ENCODE measurements around the gene CSMD2.
"Not testable (repeated sequence)": the region's sequence is repeated elsewhere in the genome, so short reads cannot be mapped to it uniquely, and the experiment has no call there.

CSMD2 gene

DNA sequence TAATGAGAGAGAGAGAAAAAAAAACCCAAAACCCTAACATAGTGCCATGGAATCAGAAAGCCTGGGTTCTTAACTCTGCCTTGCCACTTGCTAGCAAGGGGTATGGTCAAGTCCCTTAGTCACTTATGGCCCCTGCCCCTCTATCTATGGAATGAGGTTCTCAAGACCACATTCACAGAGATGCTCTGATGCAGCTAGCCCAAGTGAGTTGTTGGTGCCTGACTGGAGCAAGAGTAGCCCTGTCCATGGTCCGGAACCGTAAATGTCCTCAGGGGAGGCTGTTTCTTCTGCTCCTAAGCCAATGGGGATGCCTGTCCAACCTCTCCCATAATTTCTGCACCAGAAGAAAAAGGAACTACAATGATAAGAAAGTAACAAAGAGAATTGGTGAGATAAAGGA is 56.8 kb downstream of the CSMD2 start:
- no peak for DNase-seq

- DNase-seq = no peak
Measured at GRCh38 chr1:34101151-34101550, 63.9 kb downstream of the CSMD2 start.

GRCh38 chr1:34100332-34100731 is 64.7 kb downstream of the CSMD2 start:
- no peak for DNase-seq

GRCh38 chr1:34092399-34092798 is 72.6 kb downstream of the CSMD2 start:
- not testable (repeated sequence) for DNase-seq

DNA sequence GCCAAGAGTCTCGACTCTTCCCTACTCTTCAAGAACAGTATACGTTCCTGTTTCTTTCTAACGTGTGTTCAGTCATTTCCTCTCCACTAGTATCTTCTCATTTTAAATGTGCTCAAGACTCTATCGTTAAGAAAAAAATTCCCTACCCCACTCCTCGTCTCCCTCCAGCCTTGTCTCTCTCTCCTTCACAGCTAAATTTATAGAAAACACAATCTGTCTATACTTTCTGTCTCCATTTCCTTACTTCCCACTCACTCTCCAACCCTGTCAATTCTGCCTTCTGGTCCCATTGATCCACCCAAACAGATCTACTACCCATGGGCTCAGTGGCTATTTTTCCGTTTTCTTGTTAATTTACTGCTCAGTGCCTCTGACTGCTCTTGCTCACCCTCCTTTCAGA is 75.3 kb downstream of the CSMD2 start:
- DNase-seq = no peak

GRCh38 chr1:34087986-34088385 is 77.0 kb downstream of the CSMD2 start:
- no peak for DNase-seq

- no peak for DNase-seq
Measured at GRCh38 chr1:34086561-34086960, 78.5 kb downstream of the CSMD2 start.

DNA sequence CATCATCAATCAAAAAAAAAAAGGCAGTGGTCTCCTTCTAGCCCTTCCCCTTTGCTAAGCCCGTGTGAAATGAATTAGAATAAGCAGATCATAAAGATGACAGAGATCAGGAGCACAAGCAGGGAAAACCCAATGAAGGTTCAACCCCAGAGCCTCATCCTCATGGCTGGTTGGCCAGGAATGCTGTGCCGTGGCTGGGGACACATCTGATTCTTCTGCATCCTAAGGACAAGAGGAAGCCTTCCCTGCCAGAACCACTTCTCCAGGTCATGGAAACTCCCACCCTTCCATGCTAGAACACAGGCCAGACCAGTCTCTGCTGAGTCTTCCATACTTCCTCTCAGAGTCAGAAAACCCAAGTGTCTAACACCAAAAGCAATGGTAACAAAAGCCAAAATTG is 81.1 kb downstream of the CSMD2 start:
- no peak for DNase-seq

DNA sequence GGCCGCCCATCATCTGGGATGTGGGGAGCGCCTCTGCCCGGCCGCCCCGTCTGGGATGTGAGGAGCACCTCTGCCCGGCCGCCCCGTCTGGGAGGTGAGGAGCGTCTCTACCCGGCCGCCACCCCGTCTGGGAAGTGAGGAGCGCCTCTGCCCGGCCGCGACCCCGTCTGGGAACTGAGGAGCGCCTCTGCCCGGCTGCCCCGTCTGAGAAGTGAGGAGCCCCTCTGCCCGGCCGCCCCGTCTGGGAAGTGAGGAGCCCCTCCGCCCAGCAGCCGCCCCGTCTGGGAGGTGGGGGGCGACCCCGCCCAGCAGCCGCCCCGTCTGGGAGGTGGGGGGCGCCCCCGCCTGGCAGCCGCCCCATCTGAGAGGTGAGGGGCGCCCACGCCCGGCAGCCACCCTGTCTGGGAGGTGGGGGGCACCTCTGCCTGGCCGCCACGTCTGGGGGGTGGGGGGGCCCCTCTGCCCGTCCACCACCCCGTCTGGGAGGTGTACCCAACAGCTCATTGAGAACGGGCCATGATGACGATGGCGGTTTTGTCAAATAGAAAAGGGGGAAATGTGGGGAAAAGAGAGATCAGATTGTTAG is 82.9 kb downstream of the CSMD2 start:
- not testable (repeated sequence) for DNase-seq

DNA sequence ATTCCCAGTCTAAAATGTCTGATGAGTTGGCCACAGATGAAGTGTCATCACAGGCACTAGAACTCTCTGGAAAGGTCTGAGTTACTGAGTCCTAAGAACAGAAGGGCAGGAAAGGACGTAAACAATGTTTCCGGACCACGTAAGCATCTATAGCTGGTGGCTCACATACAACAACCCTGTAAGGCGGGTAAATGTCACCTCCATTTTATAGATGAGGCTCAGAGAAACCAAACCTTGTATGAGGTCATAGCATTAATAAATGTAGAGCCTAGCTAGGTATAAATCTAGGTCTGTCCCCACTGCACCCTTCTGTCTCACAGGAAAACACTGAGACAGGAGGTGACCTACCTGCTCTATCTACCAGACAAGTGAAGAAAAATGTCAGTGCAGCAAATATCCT is 86.6 kb downstream of the CSMD2 start:
- no peak for DNase-seq

DNA sequence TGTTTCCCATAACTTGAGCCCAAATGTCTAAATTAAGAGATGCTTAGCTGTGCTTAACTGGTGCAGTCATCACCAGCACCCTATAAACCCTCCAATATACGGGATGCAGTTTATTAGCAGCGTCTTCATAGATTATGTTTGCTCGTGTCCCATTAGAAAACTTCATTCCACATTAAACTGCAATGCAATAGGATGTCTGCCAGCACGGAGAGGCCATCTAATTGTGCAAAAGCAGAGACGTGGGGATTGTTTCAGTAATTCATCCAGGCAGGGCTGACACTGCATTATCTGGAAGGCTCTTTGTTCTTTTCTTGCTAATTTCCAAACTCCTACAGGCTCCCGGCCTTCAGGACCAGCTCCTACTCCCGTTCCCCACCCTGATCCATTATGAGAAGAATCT is 89.5 kb downstream of the CSMD2 start:
- no peak for DNase-seq

DNA sequence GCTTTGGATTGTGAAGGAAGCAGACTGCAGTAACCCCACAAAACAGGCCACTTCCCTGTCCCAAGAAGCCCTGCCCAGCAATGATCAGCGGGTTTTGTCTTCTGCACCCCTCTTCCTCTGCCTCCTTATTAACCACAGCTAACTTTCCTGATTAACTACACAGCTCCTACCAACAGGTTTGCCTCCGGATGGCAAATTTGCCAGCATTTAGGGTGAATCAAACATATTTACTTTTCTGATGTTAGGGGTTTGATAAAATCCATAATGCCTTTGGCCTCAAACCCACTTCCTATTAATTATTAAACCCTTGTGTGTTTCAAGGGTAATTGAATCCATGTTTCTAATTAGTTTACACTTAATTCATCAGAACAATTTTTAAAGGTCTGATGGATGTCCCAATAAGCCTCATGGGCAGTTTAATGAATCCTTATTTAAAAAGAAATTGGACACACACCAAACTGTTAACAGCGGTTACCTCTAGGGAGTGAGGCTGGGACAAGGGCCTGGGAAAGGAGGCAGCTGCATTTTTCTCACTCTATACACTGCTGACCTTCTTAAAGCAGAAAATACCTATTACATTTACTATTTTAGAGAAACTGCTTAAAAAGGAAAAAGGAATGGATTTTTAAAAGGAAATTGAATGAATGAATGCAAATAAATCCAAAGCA is 91.9 kb downstream of the CSMD2 start:
- no peak for DNase-seq

DNA sequence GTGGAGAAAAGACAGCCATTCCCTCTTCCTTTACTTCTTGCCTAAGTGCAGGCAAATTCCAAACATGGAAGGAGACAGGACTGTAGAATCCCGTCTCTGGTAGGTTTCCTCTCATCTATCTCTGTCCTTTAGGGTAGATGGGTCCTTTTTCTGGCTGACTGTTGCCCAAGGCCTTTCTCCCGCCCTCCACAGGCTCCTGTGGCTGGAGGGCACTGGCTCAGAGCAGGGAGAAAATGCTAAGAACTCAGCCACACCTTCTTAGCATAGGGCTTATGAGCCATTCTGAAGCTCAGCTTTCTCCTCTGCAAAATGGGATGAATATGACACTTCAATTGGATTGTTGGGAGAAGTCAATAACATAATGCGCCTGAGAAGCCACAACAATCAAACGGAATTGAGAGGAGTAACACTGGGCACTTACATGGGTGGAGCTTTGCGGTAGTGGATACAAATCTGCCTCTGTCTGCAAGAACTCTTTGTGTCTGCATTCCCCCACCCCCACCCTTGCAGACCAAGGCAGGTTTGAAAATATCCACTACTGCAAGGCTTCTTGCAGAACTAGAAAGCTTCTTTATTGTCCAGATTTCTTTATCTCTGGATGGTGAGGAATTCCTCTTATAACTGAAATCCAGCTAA is 94.7 kb downstream of the CSMD2 start:
- no peak for DNase-seq

DNA sequence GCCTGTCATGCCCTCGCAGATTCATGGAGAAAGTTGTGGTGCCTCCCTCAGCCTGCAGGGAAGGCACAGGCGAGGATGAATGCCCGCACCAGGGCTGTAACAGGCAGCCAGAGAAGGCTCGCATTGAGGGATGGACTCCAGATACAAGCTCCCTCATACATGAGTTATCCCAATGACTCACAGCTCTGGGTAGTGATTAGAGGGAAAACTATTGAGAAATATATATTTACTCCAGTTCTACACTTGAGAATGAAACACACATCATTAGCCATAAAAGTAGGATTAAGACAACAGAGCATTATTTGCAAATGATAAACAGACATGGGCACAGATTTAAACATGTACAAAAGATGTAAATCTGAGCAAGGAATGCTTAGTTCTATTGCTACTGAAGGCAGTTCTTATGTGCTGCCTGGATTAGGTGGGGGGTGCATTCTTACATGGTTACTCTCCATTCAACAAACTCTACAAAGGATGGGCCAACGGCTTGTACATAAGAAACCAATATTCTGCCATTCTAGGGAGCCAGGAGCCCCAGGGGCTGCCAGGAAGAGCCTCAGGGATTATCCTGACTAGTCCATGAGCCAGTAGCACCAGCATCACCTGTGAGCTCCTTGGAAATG is 97.9 kb downstream of the CSMD2 start:
- DNase-seq = no peak

DNA sequence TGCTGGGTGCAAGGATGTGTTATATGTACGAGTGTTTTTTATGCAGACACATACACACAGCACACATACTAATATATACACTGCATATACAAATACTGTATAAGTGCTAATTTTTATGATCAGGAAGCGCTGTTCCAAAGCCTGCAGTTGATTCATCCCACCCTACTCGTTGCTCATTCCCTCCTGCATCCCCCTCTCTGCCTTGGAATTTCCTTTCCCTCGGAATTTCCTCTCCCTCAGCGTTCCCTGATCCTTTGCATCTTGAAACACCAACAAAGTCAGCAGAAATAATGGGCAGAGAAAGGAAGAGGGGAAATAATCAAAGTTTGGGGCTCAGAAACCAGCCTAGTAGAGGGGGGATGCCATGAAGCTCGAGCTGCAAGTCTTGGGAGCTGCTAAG is 98.9 kb downstream of the CSMD2 start:
- DNase-seq = no peak

- no peak for DNase-seq
Measured at GRCh38 chr1:34065498-34065897, 99.5 kb downstream of the CSMD2 start.

GRCh38 chr1:34060901-34061415 is 104.1 kb downstream of the CSMD2 start:
- DNase-seq = no peak

- no peak for DNase-seq
Measured at GRCh38 chr1:34060187-34060730, 104.8 kb downstream of the CSMD2 start.

DNA sequence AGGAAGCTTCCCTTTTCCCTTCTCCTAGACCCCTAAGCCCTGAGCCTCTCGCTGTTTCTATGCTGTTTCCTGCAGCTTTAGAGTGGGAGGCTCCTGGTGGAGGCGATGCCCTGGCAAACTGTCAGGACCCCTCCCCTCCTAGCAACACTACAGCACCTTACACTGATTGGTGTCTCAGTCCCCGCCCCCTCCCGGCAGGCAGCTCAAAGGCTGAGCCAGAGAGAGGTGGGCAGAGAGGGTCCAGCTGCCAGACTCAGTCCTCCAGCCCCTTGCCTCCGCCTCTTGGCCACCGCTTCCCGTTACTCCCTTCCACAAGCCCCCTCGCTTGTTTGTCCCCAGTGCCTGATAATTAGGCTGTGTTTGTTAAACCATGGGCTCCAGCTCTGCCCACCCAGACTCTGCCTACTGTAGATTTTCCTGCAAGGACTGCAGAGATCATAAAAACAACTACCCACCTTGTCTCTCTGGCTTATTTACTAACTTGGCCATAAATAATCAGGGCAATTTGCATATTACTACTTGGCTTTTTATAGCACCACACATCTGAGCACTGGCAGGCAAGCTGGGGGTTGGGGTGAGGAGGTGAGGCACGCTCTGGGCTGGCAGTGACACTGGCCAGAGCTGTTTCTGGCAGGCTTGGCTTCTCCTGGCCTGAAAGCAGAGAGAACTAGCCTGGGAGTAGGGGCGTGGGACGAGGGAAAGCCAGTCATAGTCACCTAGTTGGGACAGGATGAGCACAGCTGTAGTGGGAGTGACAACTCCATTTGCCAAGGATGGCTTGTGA is 107.5 kb downstream of the CSMD2 start:
- no peak for DNase-seq

GRCh38 chr1:34055818-34056217 is 109.2 kb downstream of the CSMD2 start:
- no peak for DNase-seq

DNA sequence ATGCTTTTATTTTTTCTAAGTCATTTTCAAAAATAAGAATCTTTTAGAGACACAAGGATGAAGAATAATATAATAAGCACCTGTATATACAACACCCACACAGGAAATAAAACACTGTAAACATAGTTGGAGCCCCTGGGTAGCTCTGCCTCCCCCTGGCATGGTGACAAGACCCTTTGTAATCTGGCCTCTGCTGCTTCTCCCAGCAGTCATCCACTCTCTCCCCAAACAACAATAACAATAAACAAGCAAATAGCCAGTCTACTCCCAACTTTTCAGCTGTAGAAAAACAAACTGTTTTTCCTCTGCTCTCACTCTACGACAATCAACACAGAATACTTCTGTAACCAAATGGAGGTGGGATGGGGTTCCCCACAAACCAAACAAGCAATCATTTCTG is 110.1 kb downstream of the CSMD2 start:
- no peak for DNase-seq

DNA sequence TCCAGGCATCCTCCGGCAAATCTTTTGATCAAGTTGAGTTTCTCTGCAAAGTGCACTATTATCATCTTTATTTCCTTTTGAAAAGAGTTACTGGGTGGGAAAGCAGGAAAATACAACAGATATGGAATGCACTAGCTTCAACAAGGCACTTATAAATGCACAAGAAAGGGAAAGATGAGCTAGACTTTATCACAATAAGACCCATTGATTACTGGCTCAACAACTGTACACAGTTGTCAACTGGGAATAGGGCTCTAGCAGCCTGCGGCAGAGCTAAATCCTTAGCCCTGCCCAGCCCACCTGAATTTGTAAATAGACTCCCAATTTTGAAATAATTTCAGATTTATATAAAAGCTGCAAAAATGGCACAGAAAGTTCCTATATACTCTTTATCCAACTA is 111.4 kb downstream of the CSMD2 start:
- DNase-seq = no peak

DNA sequence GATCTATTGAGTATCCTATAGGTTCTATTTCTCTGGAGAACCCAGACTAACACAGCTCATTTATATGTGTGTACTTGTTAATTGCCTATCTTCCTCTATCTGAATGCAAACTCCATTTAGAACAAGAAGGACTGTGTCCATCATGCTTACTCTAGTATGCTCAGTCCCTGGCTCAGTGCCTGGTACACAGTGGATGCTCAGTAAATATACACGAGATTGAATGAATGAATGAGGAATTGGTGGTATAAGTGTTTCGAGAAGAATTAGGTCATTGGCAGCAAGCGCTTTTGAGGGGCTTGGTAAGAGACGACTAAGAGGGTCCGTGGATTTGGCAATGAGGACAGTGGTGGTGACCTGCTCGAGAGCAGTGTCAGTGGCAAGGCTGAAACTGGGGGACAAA is 112.5 kb downstream of the CSMD2 start:
- no peak for DNase-seq
